HG02970 (cell line): ENCODE results near the gene PFKFB4.
A peak's percentile ranks its signal among the peaks of the same experiment; 100 is the strongest.

Experiments
- ATAC-seq: cut with Tn5 transposase; IDR thresholded peaks from one replicate; pipeline ENCODE4 v1.9.1; 2021; ENCODE audit warnings: mild to moderate bottlenecking, moderate library complexity, moderate number of reproducible peaks; ENCODE audit not compliant: unreplicated experiment, low FRiP score

The PFKFB4 gene

DNA sequence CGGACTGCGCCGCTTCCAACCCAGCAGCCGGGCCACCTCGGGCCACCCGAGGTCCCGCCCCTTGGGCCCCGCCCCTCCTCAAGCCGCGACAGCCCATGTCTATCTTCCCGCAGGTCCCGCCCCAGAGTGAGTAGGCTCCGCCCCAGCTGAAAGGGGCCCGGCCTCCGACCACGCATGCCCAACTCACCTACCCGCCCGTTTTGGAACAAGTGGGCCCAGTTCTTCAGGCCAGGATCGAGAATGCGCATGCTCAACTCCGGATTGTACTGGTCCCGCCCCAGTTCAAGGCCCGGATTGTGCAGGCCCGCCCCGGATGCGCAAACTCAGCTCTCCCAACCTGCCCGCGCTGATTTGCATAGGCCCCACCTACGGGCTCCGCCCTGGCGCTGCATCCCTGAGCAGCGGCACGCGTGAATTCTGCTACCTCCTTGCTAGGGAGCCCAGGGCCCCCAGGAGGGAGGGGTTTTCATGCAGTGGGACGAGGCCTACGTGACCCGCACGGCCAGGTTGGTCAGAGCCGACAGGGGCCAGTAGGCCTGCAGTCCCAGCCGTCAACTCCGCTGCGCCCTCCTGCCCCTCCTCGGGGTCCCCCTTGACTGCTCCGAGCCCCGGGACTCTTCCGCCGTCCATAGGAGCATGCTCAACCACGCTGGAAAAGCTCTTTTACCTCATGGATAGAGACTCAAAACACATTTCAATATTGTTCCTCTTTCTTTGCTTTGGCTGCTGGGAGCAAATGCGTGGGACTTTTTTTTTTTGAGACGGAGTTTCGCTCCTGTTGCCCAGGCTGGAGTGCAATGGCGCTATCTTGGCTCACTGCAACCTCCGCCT, at the start of gene PFKFB4:
Gene PFKFB4 (minus strand): TSS at position 8 of the 831 bp plus-strand sequence. CDS start 26 bp downstream, outside the sequence.
- peak; percentile 85 for ATAC-seq

DNA sequence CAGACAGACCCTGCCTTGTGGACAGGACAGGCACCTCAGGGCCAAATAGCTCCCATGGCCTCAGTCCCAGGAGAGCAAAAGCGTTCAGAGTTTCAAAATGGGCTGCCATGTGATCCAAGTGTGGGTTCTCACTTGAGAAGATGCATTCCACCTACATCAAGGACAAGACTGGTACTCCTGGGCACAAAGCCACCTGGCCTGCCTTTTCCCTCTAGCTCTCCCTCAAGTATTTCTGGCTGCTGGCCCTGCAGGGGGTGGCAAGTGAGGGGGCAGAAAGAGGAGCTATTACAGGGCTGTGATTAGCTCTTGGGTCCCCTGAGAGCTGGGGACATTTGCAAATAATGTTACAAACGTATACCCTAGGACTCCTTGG, 45.0 kb upstream of the PFKFB4 start:
- ATAC-seq, result no peak

DNA sequence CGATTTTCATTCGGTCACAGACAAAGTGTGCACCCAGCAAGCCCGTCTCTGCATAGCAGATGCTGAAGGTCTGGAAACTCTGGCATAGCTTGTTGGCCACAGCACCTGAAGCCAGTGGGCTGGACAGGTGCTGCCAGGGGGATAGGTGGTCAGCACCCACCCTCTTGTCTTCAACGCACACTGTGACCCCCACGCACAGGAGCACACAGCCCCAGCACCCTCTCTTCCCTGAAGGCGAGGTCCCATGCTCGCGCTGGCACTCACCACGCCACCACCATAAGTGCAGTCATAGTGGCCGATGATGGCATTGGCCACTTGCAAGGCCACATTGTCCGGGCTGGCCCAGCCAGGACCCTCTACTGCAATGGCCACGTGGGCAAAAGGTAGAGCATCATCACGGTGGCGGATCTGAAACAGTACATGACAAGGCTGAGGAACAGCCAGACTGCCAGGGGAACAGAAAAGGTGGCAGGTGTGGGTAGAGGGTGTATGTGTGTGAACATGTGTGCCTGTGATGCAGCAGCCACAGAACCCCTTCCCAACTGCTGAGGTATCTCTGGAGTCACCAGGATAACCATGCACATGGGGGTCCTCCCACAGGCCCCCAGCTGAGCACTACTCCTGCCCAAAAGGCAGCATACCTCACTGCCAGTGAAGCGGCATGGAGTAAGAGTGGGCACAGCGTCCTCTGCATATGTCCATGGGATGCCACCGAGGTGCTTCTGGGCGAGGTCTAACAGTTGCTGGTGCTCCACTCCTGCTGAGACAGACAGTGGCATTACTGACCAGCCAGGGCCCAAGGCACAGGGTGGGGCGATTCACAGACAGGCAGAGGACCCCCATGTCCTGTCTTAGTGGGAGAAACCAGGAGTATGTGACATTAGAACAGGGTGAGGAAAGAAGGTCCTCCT, 44.4 kb upstream of the PFKFB4 start:
- ATAC-seq, result no peak

DNA sequence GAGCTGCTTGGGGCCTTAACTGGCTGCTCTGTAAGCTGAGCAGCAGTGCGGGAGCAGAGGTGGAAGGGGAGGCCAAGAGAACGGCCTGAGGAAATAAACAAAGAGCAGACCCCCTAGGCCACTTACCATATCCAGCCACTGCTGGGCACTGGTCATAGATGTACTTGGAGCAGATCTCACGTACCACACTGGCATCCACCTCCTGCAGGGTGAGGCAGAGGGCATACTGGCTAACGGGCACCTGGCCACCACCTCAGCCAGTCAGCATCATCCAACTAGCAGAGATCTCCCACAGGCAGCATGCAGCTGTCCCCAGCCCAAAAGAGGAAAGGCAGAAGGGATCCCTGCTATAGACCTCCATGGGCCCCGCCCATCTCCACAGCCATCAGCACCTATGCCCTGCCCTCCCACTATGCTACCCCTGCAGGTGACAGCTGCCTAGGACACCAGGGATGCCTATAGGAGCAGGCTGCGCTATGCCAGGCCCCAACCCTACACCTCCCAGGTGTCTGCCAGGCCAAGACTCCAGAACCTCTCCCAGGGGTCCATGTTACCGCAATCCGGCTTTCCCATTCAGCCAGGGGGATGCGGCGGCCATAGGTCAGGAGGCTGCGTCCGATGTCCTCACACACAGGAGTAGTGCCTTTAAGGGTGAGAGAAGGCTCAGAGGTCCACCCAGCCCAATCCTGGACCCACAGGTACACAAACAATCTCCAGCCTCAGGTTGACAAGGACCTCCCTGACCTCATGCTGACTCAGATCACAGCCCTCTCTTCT, 43.1 kb upstream of the PFKFB4 start:
- ATAC-seq, result no peak

DNA sequence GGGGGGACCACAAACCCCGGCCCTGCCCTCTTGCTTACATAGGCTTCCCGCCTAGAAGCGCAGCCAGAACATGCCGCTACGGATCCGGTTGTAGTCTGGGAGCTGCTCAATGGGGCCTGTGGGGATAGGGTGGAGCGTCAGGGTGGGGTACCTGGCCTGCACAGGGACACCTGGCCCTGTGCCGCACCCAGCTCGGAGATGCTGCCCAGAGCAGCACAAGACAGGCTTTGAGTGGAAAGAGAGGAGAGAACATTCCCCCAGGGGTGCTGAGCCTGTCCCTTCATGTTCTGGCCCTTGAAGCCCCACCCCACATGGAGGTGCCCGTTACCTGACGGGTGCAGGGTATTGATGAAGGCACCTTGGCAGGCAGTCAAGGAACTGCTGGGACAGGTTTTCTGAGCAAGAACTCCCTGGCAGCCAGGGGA, 42.5 kb upstream of the PFKFB4 start:
- no peak for ATAC-seq

DNA sequence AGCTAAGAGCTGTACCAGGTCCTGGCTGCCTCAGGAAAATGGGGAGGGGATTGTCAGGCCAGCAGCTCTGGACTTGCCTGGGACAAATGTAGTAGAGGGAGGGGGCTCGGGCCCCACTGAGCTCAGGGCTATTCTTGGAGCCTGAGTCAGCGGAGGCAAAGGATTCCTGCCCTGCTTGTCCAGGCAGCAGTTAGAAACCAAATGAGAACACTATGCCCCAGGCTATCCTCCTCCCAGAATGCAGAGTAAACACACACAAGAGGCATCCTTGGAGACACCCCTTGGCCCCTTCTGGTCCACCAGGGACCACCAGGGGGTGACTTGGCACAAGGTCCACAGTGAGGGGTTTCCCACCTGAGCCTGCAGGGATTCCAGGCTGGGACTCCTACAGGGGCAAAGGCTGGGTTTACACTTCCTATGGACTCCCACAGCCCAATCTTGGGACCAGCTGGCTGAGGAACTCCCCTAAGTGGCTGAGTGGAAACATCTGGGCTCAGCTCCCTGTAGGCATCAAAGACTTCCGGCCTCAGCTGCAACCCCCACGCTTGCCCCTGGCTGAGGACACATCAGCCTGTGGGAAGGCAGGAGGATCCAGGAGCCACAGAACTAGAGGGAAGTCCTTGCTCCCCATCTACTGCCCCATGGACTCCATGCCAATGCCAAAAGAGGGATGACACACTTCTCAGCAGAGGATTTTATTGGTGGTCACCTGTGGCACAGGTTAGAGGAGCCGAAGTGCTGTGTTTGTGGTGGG, 41.9 kb upstream of the PFKFB4 start:
- ATAC-seq, result no peak

DNA sequence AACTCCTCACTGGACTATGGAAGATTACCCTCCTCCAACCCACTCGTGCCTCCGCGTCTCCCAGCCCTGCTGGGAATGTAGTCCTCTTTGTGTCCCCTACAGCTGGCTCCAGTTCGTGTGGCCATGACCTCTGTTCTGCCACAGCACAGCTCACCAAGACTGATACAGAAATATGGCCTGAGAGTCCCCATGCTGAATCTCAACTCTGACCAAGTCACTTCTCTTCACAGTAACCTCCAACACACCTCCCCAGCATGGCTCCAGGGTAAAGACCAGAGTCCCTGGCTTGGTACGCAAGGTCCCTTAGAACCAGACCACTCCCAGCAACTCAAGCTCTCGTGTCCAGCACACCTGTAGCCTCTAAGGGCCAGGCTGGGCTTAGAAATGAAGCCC, 40.8 kb upstream of the PFKFB4 start:
- no peak for ATAC-seq

DNA sequence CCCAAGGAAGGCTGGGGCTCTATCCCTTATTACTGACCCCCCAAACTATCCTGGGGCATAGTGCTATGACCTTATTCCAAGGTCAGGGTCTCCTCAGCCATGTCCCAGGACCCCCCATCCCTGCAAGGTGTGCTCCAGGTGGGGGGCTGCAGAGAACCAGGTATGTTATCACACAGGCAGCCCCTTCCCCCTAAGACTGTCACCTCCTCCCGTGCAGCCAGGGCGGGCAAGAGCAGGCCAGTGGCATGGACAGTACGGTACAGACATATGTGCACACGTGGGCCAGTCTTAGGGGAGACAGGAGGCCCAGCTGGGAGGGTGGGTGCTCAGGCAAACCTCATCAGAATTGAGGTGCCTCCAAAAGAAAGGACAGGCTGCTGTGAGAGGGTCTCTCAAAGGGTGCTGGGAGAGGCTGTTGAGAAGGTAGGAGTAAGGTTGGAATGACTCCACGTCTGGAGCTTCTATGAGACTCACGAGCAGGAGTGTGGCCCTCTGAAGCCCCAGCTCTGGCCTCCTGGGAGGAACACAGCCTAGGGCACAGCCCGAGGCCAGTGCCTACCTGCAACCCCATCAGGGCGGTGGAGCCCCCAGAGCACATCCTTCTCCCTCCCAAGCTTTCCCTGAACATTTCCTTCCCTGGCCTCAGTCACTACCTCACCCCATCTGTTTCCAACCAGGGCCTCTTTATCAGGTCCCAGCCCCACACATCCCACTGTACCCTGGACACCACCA, 40.2 kb upstream of the PFKFB4 start:
- no peak for ATAC-seq

DNA sequence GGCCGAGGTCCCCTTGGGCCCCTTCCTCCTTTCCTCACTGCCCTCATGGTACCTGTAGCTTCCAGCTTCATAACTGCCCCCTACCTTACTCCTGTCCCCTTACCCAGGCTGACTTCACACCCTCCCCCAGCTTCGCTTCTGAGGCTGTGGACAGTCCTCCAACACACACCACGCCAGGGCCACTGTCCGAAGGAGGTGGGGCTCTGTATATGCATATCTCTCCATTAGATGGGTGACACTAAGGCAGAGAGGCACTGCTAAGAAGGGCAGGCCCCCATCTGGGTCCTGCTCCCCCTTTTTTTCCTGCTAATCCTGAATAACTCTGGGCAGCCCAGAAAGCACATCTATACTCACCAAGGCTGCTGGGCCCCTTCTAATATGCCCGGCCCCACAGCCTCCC, 39.6 kb upstream of the PFKFB4 start:
- no peak for ATAC-seq

DNA sequence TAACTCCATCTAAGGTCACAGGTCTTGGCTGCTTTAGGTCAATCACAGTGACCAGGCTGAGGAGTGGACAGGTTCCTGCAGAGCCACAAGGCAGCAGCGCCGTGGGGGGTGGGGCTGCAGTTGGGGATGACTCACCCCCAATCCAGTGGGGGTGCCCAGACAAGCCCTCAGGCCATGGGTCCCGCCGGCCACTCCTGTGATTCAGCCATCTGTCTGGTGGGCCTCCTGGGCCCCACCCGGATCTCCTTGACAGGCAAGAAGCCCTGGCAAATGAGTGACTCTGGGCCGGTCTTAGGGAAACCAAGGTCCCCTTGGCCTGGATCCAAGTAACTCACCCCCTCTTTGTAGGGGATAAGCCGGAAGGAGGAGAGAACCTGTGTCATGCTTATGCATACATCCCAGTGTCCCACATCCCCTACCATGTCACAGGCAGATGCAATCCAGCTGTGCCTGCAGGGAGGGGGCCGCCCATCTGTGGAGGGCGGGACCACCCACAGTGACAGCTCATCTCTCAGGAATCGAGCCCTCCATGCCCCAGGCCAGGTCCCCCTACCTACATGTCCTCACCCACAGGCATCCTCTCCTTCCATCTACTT, 39.0 kb upstream of the PFKFB4 start:
- no peak for ATAC-seq

DNA sequence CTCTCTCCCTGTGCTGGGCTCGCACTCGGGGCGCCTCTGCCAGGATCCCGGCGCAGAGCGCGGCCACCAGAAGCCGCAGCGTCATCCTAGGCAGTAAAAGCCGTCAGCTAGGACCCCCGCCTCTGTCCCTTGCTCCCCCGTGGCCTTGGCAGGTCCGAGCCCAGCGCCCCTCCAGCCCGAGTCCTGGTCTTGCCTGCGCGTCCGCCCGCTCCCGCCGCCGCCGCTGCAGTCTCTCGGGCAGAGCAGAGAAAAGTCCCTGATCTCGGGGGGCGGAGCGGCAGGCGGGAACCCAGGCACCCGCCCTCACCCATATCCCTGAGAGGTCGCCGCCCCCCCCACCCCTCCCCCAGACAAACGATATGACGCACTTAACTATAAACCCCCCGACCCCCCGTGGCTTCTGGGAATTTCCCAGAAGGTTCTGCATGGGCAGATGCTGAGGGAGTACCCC, 38.5 kb upstream of the PFKFB4 start, which contains the start of gene COL7A1:
Gene COL7A1 (minus strand): TSS at position 255 of the 451 bp plus-strand sequence. CDS start 170 bp downstream, at position 85.
- no peak for ATAC-seq

DNA sequence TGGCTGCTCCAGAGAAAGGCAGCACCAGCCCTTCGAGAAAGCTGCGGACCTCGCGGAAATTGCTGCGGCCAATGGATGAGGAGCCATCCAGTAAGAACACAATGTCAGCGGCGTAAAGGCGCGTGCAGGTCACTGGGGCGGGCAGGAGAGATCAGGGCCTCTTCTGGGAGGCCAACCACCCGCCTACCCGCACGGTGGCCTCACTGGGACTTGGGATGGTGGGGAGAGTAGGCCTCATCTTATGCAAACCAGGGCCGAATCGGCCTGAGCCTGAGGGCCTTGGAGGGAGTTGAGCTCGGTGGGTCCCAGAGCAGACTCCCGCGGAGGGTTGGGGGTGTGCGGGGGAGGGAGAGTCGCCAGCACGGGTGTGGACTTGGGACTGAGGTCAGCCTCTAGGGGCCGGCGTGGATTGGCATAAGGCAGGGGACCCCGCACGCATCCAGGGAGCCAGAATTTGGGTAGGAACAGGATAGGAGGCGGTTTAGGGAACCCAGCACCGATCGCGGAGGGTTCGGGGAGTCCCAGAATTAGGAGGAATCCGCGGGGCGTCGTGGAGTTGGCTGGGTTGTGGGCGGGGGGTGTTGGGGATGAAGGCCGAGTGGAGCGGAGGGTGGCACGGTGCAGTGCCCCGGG, 37.9 kb upstream of the PFKFB4 start:
- no peak for ATAC-seq

DNA sequence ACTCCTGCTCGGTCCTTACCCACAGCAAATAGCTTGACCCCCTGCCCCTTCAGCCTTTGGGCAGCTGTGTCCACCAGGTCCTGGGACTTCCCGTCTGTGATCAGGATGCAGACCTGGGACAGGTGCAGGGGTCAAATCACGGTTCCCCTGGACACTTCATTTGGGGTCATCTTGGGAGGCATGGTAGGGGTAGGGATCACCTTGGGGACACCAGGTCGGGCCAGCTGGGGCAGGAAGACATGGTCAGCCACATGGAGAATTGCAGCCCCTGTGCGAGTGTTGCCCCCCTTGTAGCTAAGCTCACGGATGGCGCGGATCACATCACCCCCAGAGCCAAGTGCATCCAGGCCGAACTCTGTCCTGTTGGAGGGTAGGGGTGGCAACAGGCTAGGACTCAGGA, 36.7 kb upstream of the PFKFB4 start:
- ATAC-seq, result no peak

DNA sequence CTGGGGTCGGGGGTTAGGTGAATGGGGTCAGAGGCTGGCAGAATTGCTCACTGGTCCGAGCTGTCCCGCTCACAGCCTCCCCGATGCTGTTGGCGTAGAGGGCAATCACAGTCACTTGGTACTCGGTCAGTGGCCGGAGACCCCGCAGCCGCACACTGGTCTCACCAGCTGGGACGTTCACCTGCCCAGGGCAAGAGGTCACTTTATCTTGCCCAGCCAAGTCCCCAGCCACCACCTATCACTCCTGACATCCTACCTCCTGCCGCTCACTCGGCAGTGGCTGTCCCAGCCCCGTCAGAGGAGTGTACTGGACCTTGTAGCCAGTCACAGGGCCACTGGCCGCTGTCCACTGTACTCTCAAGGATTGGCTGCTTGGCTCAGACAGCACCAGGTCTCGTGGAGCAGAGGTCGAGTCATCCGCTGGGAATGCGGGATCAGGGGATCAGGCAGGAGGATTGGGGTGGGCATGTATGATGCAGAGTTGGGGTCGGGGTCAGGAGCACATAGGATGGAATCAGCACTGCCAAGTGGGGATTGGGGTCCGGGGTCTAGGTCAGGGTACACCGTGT, 36.0 kb upstream of the PFKFB4 start:
- no peak for ATAC-seq

DNA sequence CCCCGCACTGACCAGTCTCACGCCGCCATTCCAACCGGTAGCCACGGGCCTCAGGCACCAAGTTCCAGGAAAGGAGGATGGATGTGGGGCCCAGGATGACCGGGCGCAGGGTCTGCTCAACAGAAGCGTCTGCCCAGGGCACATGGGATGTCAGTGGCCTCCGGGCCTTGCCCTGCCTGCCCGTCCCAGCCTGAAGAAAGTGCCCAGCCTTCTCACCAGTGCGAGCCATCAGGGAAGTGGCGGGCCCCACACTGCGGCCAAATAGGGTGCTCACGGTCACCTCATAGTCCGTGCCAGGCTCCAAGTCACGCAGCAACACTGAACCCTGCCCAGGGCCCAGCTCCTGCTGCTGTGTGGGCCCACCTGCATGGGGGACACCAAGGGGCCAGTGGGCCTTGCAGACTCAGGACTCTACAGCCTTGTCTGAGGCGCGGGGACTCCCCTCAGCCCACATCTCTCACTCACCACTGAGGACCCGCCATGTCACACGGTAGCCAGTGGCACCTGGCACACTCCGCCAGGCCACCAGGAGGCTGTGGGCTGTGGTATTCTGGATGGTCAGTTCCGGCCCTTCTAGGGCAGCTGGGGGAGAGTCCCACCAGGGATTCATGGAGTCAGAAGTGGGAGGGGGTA, 35.4 kb upstream of the PFKFB4 start:
- no peak for ATAC-seq

DNA sequence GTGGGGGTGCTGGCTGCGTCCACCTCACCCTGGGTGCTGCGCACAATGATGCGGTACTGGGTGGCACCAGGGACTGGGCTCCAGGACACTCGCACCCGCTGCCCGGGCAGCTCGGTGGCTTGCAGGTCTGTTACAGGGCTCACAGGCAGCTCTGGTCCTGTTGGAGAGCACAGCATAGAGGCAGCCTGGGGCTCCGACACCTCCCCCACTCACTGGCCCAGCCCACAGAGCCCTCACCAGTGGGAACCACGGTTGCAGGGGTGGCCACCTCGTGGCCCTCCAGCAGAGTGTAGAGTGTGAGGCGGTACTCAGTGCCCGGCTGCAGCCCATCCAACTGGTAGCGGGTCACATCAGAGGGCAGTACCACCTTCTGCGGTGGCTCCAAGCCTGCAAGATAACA, 34.8 kb upstream of the PFKFB4 start:
- ATAC-seq, result no peak

DNA sequence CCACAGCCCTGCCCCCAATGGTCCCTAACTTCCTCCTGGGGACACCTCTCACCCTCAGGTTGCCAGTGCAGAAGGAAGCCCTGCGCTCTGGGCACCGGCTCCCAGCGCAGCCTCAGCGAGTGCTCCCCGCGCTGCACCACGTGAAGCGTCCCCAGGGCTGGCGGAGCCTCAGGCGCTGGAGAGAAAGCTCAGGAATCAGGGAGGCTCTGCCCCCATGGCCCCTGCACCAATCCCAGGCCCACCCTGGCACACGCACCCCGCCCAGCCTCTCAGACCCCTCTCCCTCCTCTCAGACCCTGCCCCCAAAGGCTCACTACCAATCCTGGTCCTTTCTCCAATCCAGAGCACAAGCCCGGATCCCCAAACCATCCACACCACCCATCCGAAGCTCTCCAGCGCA, 31.6 kb upstream of the PFKFB4 start:
- ATAC-seq, result no peak

DNA sequence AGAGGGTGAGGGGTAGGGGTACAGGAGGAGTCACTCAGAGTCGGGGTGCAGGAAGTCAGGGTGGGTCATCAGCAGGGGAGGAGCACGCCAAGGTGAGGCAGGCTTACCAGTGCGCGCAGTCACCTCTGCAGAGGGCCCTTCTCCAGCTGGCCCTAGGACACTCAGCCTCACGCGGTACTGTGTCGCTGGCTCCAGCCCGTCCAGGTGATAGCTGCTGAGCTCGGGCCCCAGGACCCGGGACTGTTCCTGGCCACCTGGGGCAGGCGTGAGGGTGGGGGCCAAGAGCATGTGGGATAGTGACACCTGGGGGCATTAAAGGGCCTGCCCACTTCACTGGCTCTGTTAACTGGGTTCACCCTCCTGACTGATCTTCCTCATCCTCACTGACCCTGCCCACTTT, 31.1 kb upstream of the PFKFB4 start:
- ATAC-seq, result no peak
